Activated naive CD4-positive, alpha-beta T cell treated with anti-CD3 and anti-CD28 coated beads, Interleukin-2, amount 50 U/mL, for 16 hours (primary cell): ENCODE results near the gene ZNF597.

ENCODE experiments used
- DNase-seq: peaks from one replicate; pipeline ENCODE4 v3.0.0-alpha.2; 2020

Gene ZNF597

DNA sequence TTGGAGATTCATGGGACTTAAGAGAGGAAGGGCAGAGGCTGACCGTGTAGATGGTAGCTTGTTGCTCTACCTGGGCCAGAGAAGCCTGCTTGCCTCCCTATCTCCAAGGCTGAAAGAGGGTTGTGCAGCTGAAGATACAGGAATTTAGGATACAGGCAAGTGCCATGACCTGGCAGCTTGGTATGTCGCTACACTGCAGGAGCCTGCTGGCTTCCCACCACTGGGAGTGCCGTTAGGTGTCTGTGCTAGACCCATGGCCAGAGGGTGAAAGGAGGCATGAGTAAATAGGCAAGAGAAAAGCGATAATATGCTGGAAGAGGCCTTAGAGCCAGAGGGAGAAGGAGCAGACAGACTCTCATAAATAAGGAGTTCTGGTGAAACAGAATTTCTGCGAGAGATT is 10.8 kb upstream of the ZNF597 start:
- no peak for DNase-seq

DNA sequence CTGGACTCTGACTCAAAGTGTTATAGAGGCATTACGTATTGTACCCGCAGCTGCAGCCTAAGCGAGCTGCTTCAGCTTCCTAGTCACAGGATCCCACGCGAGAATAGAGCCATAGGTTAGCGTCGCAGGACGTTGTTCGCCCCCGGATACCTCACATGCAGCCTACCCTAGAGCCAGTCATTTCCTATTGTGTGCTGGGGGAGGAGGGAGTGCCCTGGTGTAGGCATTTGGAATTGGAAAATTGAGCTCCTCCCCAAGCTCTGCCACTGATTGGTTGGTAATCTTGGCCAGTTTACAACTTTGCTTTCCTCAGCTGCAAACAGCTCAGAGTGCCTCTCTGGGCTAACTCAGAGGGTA is 706 bp upstream of the ZNF597 start:
- peak; percentile 25 for DNase-seq

DNA sequence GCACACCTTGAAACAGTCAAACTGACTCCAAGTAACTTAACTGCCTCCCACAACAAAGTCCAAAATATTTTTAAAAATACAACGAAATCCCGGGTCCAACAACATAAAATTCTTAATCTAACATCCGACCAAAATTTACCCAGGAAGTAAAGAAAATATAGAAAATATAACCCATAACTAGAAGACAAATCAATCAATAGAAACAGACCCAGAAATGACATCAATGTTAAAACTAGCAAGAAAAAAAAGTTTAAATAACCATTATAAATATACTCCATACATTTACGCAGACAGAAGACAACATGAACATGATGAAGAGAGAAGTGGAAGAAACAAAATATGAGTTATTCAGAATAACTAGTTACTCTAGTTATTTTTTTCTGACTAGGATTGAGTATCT is 3.7 kb downstream of the ZNF597 start:
- no peak for DNase-seq

DNA sequence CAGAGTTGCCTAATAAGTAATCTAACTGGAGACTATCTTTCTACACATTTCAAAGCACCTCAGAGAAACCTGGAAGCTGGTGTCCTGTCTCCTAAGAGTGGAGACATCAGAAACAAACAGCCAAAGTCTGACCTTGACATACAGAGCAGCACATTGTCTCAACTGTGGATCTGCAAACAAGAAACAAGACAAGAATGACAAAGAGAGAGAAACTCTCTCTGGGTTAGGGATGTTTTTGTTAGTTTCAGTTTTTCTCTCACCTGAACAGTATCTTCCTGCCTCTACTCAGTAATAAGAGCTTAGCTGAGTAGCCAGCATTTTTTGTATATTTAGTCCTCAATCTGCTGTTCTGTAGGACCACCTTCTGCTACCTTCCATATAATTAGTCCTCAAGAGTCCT is 8.9 kb downstream of the ZNF597 start:
- no peak for DNase-seq

DNA sequence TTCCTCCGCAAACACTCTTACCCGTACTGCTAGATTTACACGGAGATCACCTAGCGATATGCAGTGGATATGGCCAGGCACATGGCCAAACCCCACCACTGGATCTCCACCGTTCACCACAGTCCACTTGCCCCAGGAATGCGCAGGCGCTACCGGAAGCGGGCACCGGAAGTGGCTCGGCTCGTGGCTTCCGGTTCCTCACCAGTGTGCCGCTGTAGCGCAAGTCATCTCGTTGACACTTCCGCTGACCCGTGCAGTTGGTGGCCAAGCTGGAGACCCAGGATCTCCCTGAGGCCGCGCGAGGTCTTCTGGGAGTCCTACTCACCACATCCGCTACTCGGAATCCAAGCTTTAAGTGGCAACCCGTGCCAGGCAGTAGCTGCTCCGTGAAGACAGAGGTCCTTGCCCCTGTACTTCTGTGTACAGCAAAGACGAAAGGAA is 11.5 kb downstream of the ZNF597 start:
- DNase-seq: peak; percentile 61

DNA sequence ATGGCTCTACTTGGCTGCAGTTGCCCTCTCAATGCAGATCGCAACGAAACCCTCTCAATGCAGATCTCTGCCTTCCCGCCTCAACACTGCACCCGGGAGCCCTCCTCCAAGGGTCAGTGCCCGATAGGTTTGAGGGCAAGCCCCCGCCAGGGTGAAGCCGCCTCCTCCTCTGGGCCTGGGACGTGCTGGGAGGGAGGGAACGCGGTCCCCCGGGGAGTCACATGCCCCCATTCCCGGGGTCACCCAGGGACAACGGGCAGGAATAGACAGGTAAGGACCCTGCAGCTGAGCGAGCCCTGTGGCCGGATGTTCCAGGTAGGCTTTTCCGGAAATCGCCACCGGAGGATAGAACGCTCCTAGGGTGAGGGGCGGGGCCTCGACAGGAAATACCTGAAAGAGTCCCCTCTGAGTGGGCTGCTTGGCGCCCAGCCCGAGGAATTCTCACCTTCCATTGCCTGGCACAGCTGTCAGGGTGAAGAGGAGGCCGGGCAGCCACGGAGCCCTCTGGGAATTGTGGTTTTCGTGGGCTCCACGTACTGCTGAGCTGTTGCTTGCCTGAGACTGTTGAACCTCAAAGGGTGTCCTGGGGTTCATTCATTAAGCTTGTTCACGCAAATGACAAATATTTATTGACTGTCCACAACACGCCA is 29.4 kb downstream of the ZNF597 start:
- DNase-seq: no peak

DNA sequence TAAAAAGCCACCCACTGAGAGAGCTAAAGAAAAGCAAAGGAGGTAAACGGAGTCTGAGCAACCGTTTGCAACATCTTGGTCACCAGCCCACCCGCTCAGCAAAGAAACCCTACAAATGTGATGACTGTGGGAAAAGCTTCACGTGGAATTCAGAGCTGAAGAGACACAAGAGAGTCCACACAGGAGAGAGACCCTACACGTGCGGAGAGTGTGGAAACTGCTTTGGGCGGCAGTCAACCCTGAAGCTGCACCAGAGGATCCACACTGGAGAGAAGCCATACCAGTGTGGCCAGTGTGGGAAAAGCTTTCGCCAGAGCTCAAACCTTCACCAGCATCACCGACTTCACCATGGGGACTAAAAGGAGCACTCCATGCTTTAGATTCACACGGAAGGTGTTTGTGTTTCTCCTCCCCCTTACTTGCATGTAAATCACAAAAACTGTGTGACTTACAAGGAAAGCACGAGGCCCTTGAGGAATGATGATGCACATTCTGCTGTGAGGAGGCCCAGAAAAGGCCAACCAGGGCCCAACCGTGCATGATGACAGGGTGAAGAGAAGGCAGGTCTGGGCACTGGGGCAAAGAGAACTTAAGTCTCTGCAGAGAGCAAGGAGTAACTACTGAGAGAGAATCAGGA is 34.6 kb downstream of the ZNF597 start:
- DNase-seq: no peak

DNA sequence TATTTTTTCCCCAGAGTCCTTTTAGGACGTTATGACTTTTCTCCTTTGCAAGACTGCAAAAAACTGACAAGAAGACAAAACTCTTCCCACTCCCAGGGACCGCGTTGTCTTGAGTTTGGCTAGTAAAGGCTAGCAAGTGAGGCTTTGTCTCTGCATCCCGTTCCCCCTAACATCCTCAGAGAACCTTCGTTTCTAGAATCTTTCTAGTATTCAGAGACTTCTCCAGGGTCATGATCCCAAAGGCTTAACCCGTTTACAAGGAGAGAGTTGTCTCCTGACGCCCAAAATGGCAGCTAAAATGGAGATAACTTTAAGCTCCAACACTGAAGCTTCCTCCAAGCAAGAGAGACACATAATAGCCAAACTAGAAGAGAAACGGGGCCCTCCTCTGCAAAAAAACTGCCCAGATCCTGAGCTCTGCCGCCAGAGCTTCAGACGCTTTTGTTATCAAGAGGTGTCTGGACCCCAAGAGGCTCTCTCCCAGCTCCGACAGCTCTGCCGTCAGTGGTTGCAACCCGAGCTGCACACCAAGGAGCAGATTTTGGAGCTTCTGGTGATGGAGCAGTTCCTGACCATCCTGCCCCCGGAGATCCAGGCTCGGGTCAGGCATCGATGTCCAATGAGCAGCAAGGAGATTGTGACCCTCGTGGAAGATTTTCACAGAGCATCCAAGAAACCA is 41.4 kb downstream of the ZNF597 start:
- no peak for DNase-seq

DNA sequence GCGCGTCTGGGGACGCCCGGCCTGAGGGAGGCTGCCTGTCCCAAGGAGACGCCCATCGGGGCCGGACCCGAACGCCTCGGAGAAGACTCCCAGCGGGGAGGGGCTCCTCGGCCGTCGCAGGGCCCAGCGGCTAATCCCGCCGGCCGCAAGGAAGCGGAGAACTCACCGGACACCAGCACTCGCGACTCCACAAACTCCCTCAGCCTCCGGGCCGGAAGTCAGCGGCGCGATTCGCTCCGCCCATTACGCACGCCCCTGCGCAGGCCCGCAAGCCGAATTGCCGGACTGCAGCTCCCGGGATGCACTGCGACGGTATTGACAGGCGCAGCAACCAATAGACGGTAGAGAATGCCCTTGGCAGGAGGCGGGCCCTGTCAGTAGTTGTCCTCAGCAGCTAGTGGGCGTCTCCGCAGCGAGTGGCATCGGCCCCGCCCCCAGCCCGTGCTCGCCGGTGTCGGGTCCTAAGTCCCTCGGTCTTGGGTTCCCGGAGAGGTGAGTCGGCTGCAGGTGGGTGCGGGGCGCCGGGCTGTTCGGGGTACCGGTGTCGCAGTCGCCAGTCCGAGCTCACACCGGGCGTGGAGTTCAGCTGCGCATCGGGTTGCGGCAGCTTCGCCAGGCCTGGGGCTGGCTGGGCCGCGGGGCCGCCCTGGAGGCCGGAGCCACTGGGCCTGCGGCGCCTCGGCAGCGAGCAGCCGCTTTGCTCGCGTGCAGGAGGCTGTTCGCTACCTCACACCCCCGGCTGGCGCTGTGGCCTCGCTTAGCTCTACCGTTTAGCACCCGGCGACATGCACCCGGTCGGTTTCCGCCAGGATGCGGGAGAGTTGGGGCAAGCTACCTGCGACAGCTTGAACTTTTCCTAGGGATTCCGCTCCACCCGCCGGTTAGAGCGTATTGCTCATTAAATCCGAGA is 42.3 kb downstream of the ZNF597 start, which contains the start of the genes ZNF174 and ZSCAN32:
TSS of gene ZNF174 (plus strand) at position 437 of the 910 bp plus-strand sequence. CDS start 790 bp downstream, outside the sequence.
TSS of gene ZSCAN32 (minus strand) at position 226 of the 910 bp plus-strand sequence. CDS start 3,447 bp downstream, outside the sequence.
- DNase-seq: peak; percentile 98

DNA sequence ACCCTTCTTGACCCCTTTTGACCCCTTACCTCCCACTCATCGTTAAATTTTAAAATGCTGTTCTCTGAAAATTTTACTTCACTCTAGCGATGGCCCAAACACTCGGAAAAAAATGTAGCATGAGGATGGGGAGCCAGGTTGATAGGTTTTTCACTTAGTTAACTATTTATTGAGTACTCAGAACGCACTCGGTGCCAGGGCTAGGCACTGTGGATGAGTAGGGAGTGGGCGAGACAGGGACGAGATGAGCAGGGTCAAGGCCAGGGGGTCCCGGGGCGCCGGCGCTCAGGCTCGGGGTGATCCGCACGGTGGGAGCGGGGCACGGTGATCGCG is 42.9 kb downstream of the ZNF597 start:
- no peak for DNase-seq

DNA sequence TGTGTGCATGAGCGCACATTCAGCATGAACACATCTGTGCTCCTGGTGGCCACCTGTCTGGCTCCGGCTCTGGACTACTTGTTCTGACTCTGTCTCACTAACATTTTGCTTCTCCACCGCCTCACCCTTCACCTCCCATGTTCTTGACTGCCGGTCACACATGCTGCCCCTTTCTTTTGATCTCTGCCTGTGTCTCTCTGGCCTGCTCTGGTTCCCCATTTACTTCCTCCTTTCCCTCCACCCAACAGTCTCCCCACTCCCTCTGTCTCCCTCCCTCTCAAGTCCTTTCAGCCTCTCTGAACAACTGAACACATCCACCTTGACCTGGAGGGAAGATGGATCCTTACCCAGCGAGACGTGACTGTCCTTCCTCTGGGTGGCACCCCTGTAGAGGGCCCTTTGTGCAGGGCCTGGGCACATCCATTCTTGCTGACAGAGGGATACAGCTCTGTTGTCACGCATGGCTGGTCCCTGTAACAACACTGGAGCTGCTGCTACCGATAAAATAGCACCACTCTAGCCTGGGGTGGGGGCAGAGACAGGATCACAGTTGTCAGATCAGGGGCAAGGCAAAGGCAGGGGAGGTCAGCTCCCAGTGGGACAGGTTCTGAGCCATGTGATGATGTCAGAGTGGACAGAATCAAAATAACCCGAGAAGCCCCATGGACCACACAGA is 53.5 kb downstream of the ZNF597 start:
- no peak for DNase-seq

DNA sequence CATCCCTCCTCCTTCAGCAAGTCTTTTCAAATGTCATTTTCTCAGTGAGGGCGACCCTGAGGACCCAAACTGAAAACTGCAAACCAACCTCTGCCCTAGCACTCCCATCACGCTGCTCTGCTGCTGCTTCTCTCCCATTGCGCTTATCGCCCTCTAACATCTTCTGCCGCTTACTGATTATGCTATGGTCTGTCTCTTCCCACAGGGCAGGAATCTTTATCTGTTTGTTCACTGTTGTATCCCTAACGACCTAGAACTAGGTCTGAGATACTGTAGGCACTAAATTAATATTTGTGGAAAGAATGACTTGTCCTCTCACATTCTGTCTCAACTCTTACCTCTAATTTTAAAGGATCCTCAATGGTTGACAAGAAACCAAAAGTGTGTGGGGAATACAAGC is 55.0 kb downstream of the ZNF597 start:
- DNase-seq: no peak

DNA sequence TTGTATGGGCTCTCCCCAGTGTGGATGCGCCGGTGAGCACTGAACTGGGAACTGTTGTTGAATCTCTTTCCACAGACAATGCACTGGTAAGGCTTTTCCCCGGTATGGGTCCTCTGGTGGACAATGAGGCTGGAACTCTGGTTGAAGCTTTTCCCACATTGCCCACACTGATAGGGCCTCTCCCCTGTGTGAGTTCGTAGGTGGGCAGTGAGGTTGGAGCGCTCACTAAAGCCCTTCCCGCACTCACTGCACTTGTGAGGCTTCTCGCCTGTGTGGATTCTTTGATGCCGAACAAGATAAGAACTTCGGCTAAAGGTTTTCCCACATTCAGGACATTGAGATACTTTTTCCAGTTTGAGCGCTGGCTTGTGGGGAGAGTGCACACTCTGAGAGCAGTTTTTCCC is 60.3 kb downstream of the ZNF597 start:
- DNase-seq: no peak
